HG03469 (cell line): ENCODE measurements around the gene PRKAA1.
"Not testable (repeated sequence)": the region's sequence is repeated elsewhere in the genome, so short reads cannot be mapped to it uniquely, and the experiment has no call there.

ENCODE experiments used
- ATAC-seq: cut with Tn5 transposase; IDR thresholded peaks from one replicate; pipeline ENCODE4 v1.9.1; 2021; ENCODE audit warnings: mild to moderate bottlenecking, moderate library complexity, moderate number of reproducible peaks; ENCODE audit not compliant: unreplicated experiment

The PRKAA1 gene

DNA sequence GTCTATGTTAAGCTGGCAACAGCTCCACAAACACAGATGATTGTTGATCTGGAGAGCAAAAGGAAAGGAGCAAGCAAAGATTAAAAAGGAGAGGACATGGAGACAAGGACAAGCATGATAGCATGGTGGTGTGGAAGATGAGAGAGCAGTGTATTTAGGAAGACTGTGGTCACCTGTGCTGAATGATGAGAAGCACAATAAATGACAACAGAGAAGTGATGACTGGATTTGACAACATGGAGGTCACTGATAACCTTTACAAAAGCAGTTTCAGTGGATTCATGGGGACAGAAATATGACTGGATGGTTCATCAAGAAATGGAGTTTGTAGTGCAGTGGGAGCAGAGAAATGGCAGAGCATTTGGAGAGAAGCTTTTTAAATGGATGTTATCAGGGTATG is 62.6 kb downstream of the PRKAA1 start:
- ATAC-seq = no peak

- no peak for ATAC-seq
Observed at GRCh38 chr5:40734986-40735385, 63.2 kb downstream of the PRKAA1 start.

GRCh38 chr5:40733879-40734563 is 64.2 kb downstream of the PRKAA1 start:
- no peak for ATAC-seq

- no peak for ATAC-seq
Observed at GRCh38 chr5:40733434-40733833, 64.7 kb downstream of the PRKAA1 start.

DNA sequence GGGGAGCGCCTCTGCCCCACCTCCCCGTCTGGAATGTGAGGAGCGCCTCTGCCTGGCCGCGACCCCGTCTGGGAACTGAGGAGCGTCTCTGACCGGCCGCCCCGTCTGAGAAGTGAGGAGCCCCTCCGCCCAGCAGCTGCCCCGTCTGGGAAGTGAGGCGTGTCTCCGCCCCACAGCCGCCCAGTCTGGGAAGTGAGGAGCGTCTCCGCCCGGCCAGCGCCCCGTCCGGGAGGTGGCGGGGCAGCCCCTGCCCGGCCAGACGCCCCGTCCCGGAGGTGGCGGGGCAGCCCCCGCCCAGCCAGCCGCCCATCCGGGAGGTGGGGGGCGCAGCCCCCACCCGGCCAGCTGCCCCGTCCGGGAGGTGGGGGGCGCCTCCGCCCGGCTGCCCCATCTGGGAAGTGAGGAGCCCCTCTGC is 75.7 kb downstream of the PRKAA1 start:
- ATAC-seq = not testable (repeated sequence)

DNA sequence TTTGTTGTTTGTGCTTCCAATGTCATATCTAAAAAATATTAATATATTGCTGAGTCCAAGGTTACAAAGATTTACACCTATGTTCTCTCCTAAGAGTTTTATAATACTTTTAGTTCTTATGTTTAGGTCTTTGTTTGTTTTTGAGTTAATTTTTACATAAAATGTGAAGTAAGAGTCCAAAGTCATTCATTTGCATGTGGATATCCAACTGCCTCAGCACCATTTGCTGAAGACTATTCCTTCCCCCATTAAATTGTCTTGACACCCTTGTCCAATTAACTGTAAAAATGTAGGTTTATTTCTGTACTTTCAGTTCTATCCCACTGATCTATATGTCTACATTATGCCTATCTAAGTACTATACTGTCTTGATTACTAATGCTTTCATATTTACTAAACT is 78.1 kb downstream of the PRKAA1 start:
- no peak for ATAC-seq

- ATAC-seq = no peak
Observed at GRCh38 chr5:40717281-40717680, 80.9 kb downstream of the PRKAA1 start.

- no peak for ATAC-seq
Observed at GRCh38 chr5:40716590-40716989, 81.6 kb downstream of the PRKAA1 start.

DNA sequence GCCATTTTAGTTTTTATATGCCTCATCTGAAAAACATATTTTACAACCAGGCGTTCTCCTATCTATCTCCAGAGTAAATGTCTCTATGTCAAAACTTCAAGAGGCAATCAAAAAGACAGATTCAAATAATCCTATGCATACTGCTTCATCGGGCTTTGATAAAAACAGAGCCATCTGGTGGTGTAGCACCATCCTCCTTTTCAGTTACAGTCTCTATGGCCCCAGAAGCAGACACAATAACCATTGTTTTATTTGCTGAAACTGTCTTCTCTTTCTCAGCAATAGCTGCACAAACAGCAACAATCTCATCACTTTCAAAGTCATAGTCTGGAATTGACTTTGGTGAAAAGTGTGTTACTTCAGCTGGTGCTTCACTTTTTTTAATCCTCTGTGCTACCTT is 82.2 kb downstream of the PRKAA1 start:
- ATAC-seq = no peak

DNA sequence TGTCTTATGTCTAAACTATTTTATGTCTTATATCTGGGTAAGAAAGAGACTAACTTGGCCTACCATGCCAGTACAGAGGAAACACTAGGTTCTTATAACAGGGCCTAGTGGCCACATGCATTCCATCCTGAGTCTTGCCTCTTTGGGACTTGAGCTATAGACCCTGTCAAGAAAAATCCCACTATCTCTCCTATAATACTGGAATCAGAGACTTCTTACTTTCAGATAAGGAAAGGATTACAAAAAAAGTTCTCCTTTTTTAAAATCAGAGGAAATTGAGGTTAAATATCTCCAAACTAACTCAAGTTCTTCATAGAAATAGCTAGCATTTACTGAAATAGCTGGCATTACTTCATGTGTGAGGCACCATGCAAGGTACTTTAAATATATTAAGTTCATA is 84.2 kb downstream of the PRKAA1 start:
- no peak for ATAC-seq

DNA sequence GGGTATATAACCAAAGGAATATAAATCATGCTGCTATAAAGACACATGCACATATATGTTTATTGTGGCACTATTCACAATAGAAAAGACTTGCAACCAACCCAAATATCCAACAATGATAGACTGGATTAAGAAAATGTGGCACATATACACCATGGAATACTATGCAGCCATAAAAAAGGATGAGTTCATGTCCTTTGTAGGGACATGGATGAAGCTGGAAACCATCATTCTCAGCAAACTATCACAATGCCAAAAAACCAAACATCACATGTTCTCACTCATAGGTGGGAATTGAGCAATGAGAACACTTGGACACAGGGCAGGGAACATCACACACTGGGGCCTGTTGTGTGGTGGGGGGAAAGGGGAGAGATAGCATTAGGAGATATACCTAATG is 87.6 kb downstream of the PRKAA1 start:
- ATAC-seq = not testable (repeated sequence)
